ENCODE measurements around the gene GK. TPM values are rescaled to one million over a fixed set of nuclear protein-coding genes. Genes with fewer than 3 reads are reported as not detected.
A peak's percentile ranks its signal among the peaks of the same experiment; 100 is the strongest.

Gene GK
- total and polyA plus RNA-seq, 9 of the 15 experiments (the other 6 are each of a cell fraction or from before 2014, with no cell fraction given): 8.0 to 15.7 (median 12.4) TPM

DNA sequence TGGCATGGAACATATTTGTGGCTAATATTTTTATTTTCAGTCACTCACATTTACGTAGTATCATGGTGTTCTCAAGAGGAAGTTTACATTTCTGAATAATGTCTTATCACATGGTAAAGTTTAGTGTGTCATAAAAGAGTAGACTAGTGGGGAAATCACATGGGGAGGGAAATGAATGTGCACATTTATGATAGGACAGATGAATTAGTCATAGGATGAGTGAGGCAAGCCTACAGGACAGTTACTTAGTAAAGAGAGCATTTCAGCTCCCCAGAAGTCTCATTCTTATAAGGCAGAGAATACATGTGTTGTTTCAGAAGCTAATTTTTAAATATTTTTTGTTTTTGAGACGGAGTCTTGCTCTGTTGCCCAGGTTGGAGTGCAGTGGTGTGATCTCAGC, 6.2 kb downstream of the GK start (continued):
- TF ChIP-seq, protein P1, sequence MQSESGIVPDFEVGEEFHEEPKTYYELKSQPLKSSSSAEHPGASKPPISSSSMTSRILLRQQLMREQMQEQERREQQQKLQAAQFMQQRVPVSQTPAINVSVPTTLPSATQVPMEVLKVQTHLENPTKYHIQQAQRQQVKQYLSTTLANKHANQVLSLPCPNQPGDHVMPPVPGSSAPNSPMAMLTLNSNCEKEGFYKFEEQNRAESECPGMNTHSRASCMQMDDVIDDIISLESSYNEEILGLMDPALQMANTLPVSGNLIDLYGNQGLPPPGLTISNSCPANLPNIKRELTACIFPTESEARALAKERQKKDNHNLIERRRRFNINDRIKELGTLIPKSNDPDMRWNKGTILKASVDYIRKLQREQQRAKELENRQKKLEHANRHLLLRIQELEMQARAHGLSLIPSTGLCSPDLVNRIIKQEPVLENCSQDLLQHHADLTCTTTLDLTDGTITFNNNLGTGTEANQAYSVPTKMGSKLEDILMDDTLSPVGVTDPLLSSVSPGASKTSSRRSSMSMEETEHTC (IDR thresholded peaks at IDR 0.05): 0 out of 2 replicates have a peak, but pooled peaks have one; percentile 31
- TF ChIP-seq, protein P2, sequence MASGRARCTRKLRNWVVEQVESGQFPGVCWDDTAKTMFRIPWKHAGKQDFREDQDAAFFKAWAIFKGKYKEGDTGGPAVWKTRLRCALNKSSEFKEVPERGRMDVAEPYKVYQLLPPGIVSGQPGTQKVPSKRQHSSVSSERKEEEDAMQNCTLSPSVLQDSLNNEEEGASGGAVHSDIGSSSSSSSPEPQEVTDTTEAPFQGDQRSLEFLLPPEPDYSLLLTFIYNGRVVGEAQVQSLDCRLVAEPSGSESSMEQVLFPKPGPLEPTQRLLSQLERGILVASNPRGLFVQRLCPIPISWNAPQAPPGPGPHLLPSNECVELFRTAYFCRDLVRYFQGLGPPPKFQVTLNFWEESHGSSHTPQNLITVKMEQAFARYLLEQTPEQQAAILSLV (tag; IDR thresholded peaks at IDR 0.05): no peak
- TF ChIP-seq, protein P3, sequence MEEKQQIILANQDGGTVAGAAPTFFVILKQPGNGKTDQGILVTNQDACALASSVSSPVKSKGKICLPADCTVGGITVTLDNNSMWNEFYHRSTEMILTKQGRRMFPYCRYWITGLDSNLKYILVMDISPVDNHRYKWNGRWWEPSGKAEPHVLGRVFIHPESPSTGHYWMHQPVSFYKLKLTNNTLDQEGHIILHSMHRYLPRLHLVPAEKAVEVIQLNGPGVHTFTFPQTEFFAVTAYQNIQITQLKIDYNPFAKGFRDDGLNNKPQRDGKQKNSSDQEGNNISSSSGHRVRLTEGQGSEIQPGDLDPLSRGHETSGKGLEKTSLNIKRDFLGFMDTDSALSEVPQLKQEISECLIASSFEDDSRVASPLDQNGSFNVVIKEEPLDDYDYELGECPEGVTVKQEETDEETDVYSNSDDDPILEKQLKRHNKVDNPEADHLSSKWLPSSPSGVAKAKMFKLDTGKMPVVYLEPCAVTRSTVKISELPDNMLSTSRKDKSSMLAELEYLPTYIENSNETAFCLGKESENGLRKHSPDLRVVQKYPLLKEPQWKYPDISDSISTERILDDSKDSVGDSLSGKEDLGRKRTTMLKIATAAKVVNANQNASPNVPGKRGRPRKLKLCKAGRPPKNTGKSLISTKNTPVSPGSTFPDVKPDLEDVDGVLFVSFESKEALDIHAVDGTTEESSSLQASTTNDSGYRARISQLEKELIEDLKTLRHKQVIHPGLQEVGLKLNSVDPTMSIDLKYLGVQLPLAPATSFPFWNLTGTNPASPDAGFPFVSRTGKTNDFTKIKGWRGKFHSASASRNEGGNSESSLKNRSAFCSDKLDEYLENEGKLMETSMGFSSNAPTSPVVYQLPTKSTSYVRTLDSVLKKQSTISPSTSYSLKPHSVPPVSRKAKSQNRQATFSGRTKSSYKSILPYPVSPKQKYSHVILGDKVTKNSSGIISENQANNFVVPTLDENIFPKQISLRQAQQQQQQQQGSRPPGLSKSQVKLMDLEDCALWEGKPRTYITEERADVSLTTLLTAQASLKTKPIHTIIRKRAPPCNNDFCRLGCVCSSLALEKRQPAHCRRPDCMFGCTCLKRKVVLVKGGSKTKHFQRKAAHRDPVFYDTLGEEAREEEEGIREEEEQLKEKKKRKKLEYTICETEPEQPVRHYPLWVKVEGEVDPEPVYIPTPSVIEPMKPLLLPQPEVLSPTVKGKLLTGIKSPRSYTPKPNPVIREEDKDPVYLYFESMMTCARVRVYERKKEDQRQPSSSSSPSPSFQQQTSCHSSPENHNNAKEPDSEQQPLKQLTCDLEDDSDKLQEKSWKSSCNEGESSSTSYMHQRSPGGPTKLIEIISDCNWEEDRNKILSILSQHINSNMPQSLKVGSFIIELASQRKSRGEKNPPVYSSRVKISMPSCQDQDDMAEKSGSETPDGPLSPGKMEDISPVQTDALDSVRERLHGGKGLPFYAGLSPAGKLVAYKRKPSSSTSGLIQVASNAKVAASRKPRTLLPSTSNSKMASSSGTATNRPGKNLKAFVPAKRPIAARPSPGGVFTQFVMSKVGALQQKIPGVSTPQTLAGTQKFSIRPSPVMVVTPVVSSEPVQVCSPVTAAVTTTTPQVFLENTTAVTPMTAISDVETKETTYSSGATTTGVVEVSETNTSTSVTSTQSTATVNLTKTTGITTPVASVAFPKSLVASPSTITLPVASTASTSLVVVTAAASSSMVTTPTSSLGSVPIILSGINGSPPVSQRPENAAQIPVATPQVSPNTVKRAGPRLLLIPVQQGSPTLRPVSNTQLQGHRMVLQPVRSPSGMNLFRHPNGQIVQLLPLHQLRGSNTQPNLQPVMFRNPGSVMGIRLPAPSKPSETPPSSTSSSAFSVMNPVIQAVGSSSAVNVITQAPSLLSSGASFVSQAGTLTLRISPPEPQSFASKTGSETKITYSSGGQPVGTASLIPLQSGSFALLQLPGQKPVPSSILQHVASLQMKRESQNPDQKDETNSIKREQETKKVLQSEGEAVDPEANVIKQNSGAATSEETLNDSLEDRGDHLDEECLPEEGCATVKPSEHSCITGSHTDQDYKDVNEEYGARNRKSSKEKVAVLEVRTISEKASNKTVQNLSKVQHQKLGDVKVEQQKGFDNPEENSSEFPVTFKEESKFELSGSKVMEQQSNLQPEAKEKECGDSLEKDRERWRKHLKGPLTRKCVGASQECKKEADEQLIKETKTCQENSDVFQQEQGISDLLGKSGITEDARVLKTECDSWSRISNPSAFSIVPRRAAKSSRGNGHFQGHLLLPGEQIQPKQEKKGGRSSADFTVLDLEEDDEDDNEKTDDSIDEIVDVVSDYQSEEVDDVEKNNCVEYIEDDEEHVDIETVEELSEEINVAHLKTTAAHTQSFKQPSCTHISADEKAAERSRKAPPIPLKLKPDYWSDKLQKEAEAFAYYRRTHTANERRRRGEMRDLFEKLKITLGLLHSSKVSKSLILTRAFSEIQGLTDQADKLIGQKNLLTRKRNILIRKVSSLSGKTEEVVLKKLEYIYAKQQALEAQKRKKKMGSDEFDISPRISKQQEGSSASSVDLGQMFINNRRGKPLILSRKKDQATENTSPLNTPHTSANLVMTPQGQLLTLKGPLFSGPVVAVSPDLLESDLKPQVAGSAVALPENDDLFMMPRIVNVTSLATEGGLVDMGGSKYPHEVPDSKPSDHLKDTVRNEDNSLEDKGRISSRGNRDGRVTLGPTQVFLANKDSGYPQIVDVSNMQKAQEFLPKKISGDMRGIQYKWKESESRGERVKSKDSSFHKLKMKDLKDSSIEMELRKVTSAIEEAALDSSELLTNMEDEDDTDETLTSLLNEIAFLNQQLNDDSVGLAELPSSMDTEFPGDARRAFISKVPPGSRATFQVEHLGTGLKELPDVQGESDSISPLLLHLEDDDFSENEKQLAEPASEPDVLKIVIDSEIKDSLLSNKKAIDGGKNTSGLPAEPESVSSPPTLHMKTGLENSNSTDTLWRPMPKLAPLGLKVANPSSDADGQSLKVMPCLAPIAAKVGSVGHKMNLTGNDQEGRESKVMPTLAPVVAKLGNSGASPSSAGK (IDR thresholded peaks at IDR 0.05): peak; percentile 11; the same call in 1 of the 2 replicates
- TF ChIP-seq EP400 (IDR thresholded peaks at IDR 0.05) (peak; percentile 35; the same call in 1 of the 2 replicates), ZNF778 (CRISPR knock-in tag; IDR thresholded peaks at IDR 0.05) (no peak), SMARCA4 (IDR thresholded peaks at IDR 0.05) (peak; percentile 75), MTA3 (IDR thresholded peaks at IDR 0.05; ENCODE audit: borderline replicate concordance) (no peak), ARID1B (IDR thresholded peaks at IDR 0.05) (peak; percentile 77), C11orf30 (IDR thresholded peaks at IDR 0.05; ENCODE audit: low read depth) (peak; percentile 30), KLF16 (IDR thresholded peaks at IDR 0.05) (no peak), FOSL1 (tag; conservative IDR thresholded peaks at IDR 0.05) (peak; percentile 90), CBFA2T2 (conservative IDR thresholded peaks at IDR 0.05) (peak; percentile 29)
- TF ChIP-seq, protein P4, sequence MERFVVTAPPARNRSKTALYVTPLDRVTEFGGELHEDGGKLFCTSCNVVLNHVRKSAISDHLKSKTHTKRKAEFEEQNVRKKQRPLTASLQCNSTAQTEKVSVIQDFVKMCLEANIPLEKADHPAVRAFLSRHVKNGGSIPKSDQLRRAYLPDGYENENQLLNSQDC (CRISPR knock-in tag; IDR thresholded peaks at IDR 0.05): no peak
- TF ChIP-seq, protein P5, sequence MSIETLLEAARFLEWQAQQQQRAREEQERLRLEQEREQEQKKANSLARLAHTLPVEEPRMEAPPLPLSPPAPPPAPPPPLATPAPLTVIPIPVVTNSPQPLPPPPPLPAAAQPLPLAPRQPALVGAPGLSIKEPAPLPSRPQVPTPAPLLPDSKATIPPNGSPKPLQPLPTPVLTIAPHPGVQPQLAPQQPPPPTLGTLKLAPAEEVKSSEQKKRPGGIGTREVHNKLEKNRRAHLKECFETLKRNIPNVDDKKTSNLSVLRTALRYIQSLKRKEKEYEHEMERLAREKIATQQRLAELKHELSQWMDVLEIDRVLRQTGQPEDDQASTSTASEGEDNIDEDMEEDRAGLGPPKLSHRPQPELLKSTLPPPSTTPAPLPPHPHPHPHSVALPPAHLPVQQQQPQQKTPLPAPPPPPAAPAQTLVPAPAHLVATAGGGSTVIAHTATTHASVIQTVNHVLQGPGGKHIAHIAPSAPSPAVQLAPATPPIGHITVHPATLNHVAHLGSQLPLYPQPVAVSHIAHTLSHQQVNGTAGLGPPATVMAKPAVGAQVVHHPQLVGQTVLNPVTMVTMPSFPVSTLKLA (conservative IDR thresholded peaks at IDR 0.05): peak in 1 of 2 experiments; percentile 35; a peak in 1 of 4 replicates

Data from K562 (cell line).